HG02981 (cell line): Measurements from ENCODE around the gene SPATA33.

ENCODE experiments used
- ATAC-seq: cut with Tn5 transposase; IDR thresholded peaks from one replicate; pipeline ENCODE4 v1.9.1; 2021; ENCODE audit warnings: mild to moderate bottlenecking, moderate library complexity; ENCODE audit not compliant: unreplicated experiment

SPATA33 gene

GRCh38 chr16:89706518-89707260 lies 49.1 kb downstream of the SPATA33 start:
- ATAC-seq, result no peak

- no peak for ATAC-seq
Measured at GRCh38 chr16:89707695-89708094, 50.1 kb downstream of the SPATA33 start.

- ATAC-seq, result no peak
Measured at GRCh38 chr16:89708481-89708931, 50.9 kb downstream of the SPATA33 start.

- ATAC-seq, result no peak
Measured at GRCh38 chr16:89709166-89709565, 51.5 kb downstream of the SPATA33 start.

- no peak for ATAC-seq
Measured at GRCh38 chr16:89709716-89710432, 52.2 kb downstream of the SPATA33 start.

- no peak for ATAC-seq
Measured at GRCh38 chr16:89710709-89711564, 53.3 kb downstream of the SPATA33 start.

- ATAC-seq, result no peak
Measured at GRCh38 chr16:89711601-89712273, 54.1 kb downstream of the SPATA33 start.

- no peak for ATAC-seq
Measured at GRCh38 chr16:89712274-89712781, 54.7 kb downstream of the SPATA33 start.

- no peak for ATAC-seq
Measured at GRCh38 chr16:89716493-89716892, 58.9 kb downstream of the SPATA33 start.

- ATAC-seq, result no peak
Measured at GRCh38 chr16:89716916-89717687, 59.5 kb downstream of the SPATA33 start.

GRCh38 chr16:89717688-89718505 lies 60.3 kb downstream of the SPATA33 start:
- ATAC-seq, result no peak
